DND-41 (cell line): ENCODE data around the gene AMPD3.

Source experiments
- ATAC-seq: fragments of 200-7000 bp; cut with Tn5 transposase; 3 replicates; pipeline ENCODE4 v1.9.1; 2021; ENCODE audit warnings: low read depth; ENCODE audit not compliant: insufficient read depth
- DNase-seq: peaks from one replicate; pipeline ENCODE4 v3.0.0-alpha.2; 2020
- H2AFZ ChIP-seq: 2 replicates; pipeline ENCODE4 v1.6.0; 2012; ENCODE audit warnings: low read depth, low read length
- H3K27ac ChIP-seq: 2 replicates; pipeline ENCODE4 v1.5.1; 2012; ENCODE audit warnings: low read length, inconsistent platforms
- H3K27me3 ChIP-seq: fragments of 200-600 bp; sonication (generic); 2 replicates; pipeline ENCODE4 v1.6.0; 2012; ENCODE audit warnings: low read length, mild to moderate bottlenecking, inconsistent platforms; ENCODE audit not compliant: insufficient read depth, poor library complexity
- H3K36me3 ChIP-seq: 2 replicates; pipeline ENCODE4 v1.5.1; 2012; ENCODE audit warnings: low read length, inconsistent platforms; ENCODE audit not compliant: insufficient read depth
- H3K4me1 ChIP-seq: 2 replicates; pipeline ENCODE4 v1.5.1; 2012; ENCODE audit warnings: mild to moderate bottlenecking, low read length; ENCODE audit not compliant: insufficient read depth
- H3K4me2 ChIP-seq: 2 replicates; pipeline ENCODE4 v1.6.0; 2012; ENCODE audit warnings: mild to moderate bottlenecking, moderate library complexity, low read length, inconsistent platforms; ENCODE audit not compliant: insufficient read depth
- H3K4me3 ChIP-seq, 2 experiments: fragments of 200-600 bp in 1 of 2; shearing (Covaris generic) in 1 of 2; 2 replicates each; pipeline ENCODE4 v1.5.1; 2012 to 2016; ENCODE audit warnings: inconsistent platforms in 2 of 2, low read length in 2 of 2, mild to moderate bottlenecking in 2 of 2, low read depth in 1 of 2, moderate library complexity in 1 of 2
- H3K79me2 ChIP-seq: 2 replicates; pipeline ENCODE4 v1.6.0; 2012; ENCODE audit warnings: low read length, inconsistent platforms; ENCODE audit not compliant: insufficient read depth
- H3K9ac ChIP-seq: 2 replicates; pipeline ENCODE4 v1.6.0; 2012; ENCODE audit warnings: low read depth, mild to moderate bottlenecking, inconsistent platforms, low read length, moderate library complexity
- H3K9me3 ChIP-seq: 2 replicates; pipeline ENCODE4 v1.5.1; 2012; ENCODE audit warnings: low read length, moderate library complexity, mild to moderate bottlenecking, inconsistent platforms; ENCODE audit not compliant: insufficient read depth, severe bottlenecking
- H4K20me1 ChIP-seq: 2 replicates; pipeline ENCODE4 v1.6.0; 2012; ENCODE audit warnings: low read length; ENCODE audit not compliant: insufficient read depth
- CTCF ChIP-seq: IDR thresholded peaks from 2 replicates; pipeline ENCODE4 v1.5.1; 2012; ENCODE audit warnings: borderline replicate concordance, low read length, moderate library complexity, mild to moderate bottlenecking; ENCODE audit not compliant: poor library complexity, severe bottlenecking; ENCODE audit errors: extremely low read depth
- EZH2 ChIP-seq: IDR thresholded peaks from 3 replicates; pipeline ENCODE4 v1.6.1; 2012; ENCODE audit warnings: borderline replicate concordance, low read depth, mild to moderate bottlenecking, moderate library complexity, low read length, inconsistent platforms; ENCODE audit not compliant: severe bottlenecking

The AMPD3 gene

GRCh38 chr11:10418950-10419310 lies 36.1 kb upstream of the AMPD3 start:
- Histone ChIP-seq H3K27ac (no peak overlapping the region), H3K4me2 (no peak overlapping the region), H3K4me3 (no peak overlapping the region), H3K27me3 (no peaks in the 10 kb centered on the region), H2AFZ (no peak overlapping the region), H4K20me1 (no peaks in the 10 kb centered on the region), H3K79me2 (no peaks in the 10 kb centered on the region), H3K9me3 (no peaks in the 10 kb centered on the region), H3K36me3 (no peaks in the 10 kb centered on the region), H3K9ac (no peak overlapping the region), H3K4me1 (peaks cover 15% of the 10 kb centered on the region)
- ATAC-seq (no peak), DNase-seq (no peak)
- TF ChIP-seq CTCF (no peak), EZH2 (no peak)

- Histone ChIP-seq H3K79me2 (no peaks in the 10 kb centered on the region), H3K27me3 (no peaks in the 10 kb centered on the region), H3K9ac (no peak overlapping the region), H3K36me3 (no peaks in the 10 kb centered on the region), H3K4me3 (no peak overlapping the region), H4K20me1 (no peaks in the 10 kb centered on the region), H2AFZ (no peak overlapping the region), H3K4me2 (no peak overlapping the region), H3K4me1 (no peaks in the 10 kb centered on the region), H3K27ac (no peak overlapping the region), H3K9me3 (no peaks in the 10 kb centered on the region)
- no peak for DNase-seq
- ATAC-seq = no peak
- no peak for TF ChIP-seq EZH2
Observed at GRCh38 chr11:10426475-10426874, 28.6 kb upstream of the AMPD3 start.

GRCh38 chr11:10428453-10428852 lies 26.6 kb upstream of the AMPD3 start:
- Histone ChIP-seq H3K4me1 (no peaks in the 10 kb centered on the region), H4K20me1 (no peaks in the 10 kb centered on the region), H3K9ac (no peak overlapping the region), H3K4me3 (no peak overlapping the region), H2AFZ (no peak overlapping the region), H3K27me3 (no peaks in the 10 kb centered on the region), H3K27ac (no peak overlapping the region), H3K4me2 (no peak overlapping the region), H3K9me3 (no peaks in the 10 kb centered on the region), H3K36me3 (no peaks in the 10 kb centered on the region), H3K79me2 (no peaks in the 10 kb centered on the region)
- no peak for DNase-seq
- TF ChIP-seq CTCF (no peak), EZH2 (no peak)
- ATAC-seq = no peak

GRCh38 chr11:10429526-10429925 lies 25.5 kb upstream of the AMPD3 start:
- Histone ChIP-seq H3K9me3 (no peaks in the 10 kb centered on the region), H3K4me1 (no peaks in the 10 kb centered on the region), H3K27ac (no peak overlapping the region), H3K79me2 (no peaks in the 10 kb centered on the region), H3K4me2 (no peak overlapping the region), H3K9ac (no peak overlapping the region), H3K4me3 (no peak overlapping the region), H2AFZ (no peak overlapping the region), H4K20me1 (no peaks in the 10 kb centered on the region), H3K27me3 (no peaks in the 10 kb centered on the region), H3K36me3 (no peaks in the 10 kb centered on the region)
- TF ChIP-seq EZH2 (no peak), CTCF (no peak)
- DNase-seq (no peak), ATAC-seq (no peak)
